GM23338 (cell line): Measurements from ENCODE around the gene PRKD3. TPM values are rescaled to one million over a fixed set of nuclear protein-coding genes. Genes with fewer than 3 reads are reported as not detected.

Experiments used
- ATAC-seq: fragments of 200-7000 bp; cut with Tn5 transposase; 3 replicates; pipeline ENCODE4 v1.9.1; 2020
- DNase-seq: peaks from one replicate; pipeline ENCODE4 v3.0.0-alpha.2; 2015; ENCODE audit warnings: low spot score
- H2AFZ ChIP-seq: fragments of 200-600 bp; sonication (generic); 2 replicates; pipeline ENCODE4 v1.8.0; 2016; ENCODE audit warnings: antibody characterized with exemption, mild to moderate bottlenecking, moderate library complexity
- H3F3A ChIP-seq: fragments of 200-600 bp; sonication (generic); replicated peaks from 2 replicates; pipeline ENCODE4 v1.8.0; 2017; ENCODE audit warnings: antibody characterized with exemption, mixed run types, low read depth
- H3K27ac ChIP-seq: fragments of 200-600 bp; sonication (generic); 2 replicates; pipeline ENCODE4 v1.6.1; 2016; ENCODE audit warnings: low read depth
- H3K27me3 ChIP-seq: fragments of 200-600 bp; sonication (generic); 2 replicates; pipeline ENCODE4 v1.8.0; 2016; ENCODE audit warnings: mild to moderate bottlenecking, mixed run types, moderate library complexity; ENCODE audit not compliant: insufficient read depth
- H3K36me3 ChIP-seq: fragments of 200-600 bp; sonication (generic); 2 replicates; pipeline ENCODE4 v1.8.0; 2016; ENCODE audit warnings: mild to moderate bottlenecking; ENCODE audit not compliant: insufficient read depth
- H3K4me1 ChIP-seq: fragments of 200-600 bp; sonication (generic); 2 replicates; pipeline ENCODE4 v1.8.0; 2016; ENCODE audit warnings: mild to moderate bottlenecking, moderate library complexity; ENCODE audit not compliant: insufficient read depth
- H3K4me2 ChIP-seq: fragments of 200-600 bp; sonication (generic); 2 replicates; pipeline ENCODE4 v1.7.1; 2017; ENCODE audit warnings: mixed run types
- H3K4me3 ChIP-seq: fragments of 200-600 bp; sonication (generic); 2 replicates; pipeline ENCODE4 v1.6.1; 2016; ENCODE audit warnings: mixed run types
- H3K79me2 ChIP-seq: fragments of 200-600 bp; sonication (generic); replicated peaks from 2 replicates; pipeline ENCODE4 v1.8.0; 2017; ENCODE audit warnings: mild to moderate bottlenecking; ENCODE audit not compliant: insufficient read depth
- H3K9me2 ChIP-seq: fragments of 200-600 bp; sonication (generic); 2 replicates; pipeline ENCODE4 v1.8.0; 2017; ENCODE audit not compliant: insufficient read depth
- H4K20me1 ChIP-seq: fragments of 200-600 bp; sonication (generic); replicated peaks from 2 replicates; pipeline ENCODE4 v1.8.0; 2017; ENCODE audit warnings: mild to moderate bottlenecking; ENCODE audit not compliant: insufficient read depth
- H3K27ac Mint-ChIP-seq: 2 replicates; pipeline ENCODE4 v1.8.0; 2020; ENCODE audit warnings: inconsistent platforms, mild to moderate bottlenecking, moderate library complexity, mixed read lengths
- H3K27me3 Mint-ChIP-seq: 3 replicates; pipeline ENCODE4 v1.8.0; 2022; ENCODE audit warnings: low read depth, mild to moderate bottlenecking, moderate library complexity, mixed read lengths, inconsistent platforms; ENCODE audit not compliant: insufficient read depth, poor library complexity
- H3K36me3 Mint-ChIP-seq: 3 replicates; pipeline ENCODE4 v1.8.0; 2021; ENCODE audit warnings: low read depth, mild to moderate bottlenecking, inconsistent platforms, moderate library complexity, mixed read lengths
- H3K4me1 Mint-ChIP-seq: 3 replicates; pipeline ENCODE4 v1.8.0; 2020; ENCODE audit warnings: mild to moderate bottlenecking, inconsistent platforms, mixed read lengths
- H3K4me3 Mint-ChIP-seq: 3 replicates; pipeline ENCODE4 v1.8.0; 2021; ENCODE audit warnings: moderate library complexity, mild to moderate bottlenecking, inconsistent platforms, mixed read lengths
- H3K9me3 Mint-ChIP-seq: 3 replicates; pipeline ENCODE4 v1.8.0; 2020; ENCODE audit warnings: moderate library complexity, mild to moderate bottlenecking, inconsistent platforms, mixed read lengths
- CREB1 ChIP-seq: fragments of 250-450 bp; sonication (Bioruptor Pico); IDR thresholded peaks from 2 replicates; pipeline ENCODE4 v1.5.0; 2020; ENCODE audit warnings: low read depth, mild to moderate bottlenecking, moderate library complexity
- EZH2 ChIP-seq: fragments of 200-600 bp; sonication (generic); IDR thresholded peaks from one replicate; pipeline ENCODE4 v1.8.0; 2017; ENCODE audit warnings: antibody characterized with exemption, mild to moderate bottlenecking, low read depth; ENCODE audit not compliant: unreplicated experiment
- EZH2phosphoT487 ChIP-seq: fragments of 200-600 bp; sonication (generic); IDR thresholded peaks from one replicate; pipeline ENCODE4 v1.8.1; 2018; ENCODE audit warnings: antibody characterized with exemption; ENCODE audit not compliant: unreplicated experiment
- JUNB ChIP-seq: IDR thresholded peaks from one replicate; pipeline ENCODE4 v1.6.1; 2016; ENCODE audit warnings: antibody characterized with exemption; ENCODE audit not compliant: unreplicated experiment
- NANOG ChIP-seq: IDR thresholded peaks from 2 replicates; pipeline ENCODE4 v1.6.1; 2016; ENCODE audit warnings: antibody characterized with exemption, borderline replicate concordance
- REST ChIP-seq: IDR thresholded peaks from one replicate; pipeline ENCODE4 v1.6.1; 2018; ENCODE audit warnings: antibody characterized with exemption; ENCODE audit not compliant: unreplicated experiment
- STAT1 ChIP-seq: IDR thresholded peaks from one replicate; pipeline ENCODE4 v1.6.1; 2016; ENCODE audit warnings: antibody characterized with exemption; ENCODE audit not compliant: unreplicated experiment
- ZNF114 ChIP-seq: fragments of 250-450 bp; sonication (Bioruptor Pico); IDR thresholded peaks from 2 replicates; pipeline ENCODE4 v1.5.0; 2020; ENCODE audit warnings: mild to moderate bottlenecking, moderate library complexity
- ZNF331 ChIP-seq: fragments of 250-450 bp; sonication (Bioruptor Pico); IDR thresholded peaks from 2 replicates; pipeline ENCODE4 v1.5.0; 2020; ENCODE audit warnings: low read depth, mild to moderate bottlenecking, moderate library complexity
- ZNF462 ChIP-seq: fragments of 250-450 bp; sonication (Bioruptor Pico); IDR thresholded peaks from 2 replicates; pipeline ENCODE4 v1.5.0; 2020; ENCODE audit warnings: mild to moderate bottlenecking, moderate library complexity
- polyA plus RNA-seq: library from polyadenylated mRNA; unstranded; fragments of >200 nt; fragmentation: Nextera tagmentation; extraction: Ambion mirVana; gene quantifications from 2 replicates; pipeline ENCODE4 v1.2.1, GENCODE V29; 2016
- total RNA-seq: library from RNA; depleted of rRNA; stranded (reverse); fragments of >200 nt; shearing (Covaris generic); gene quantifications from 2 replicates; pipeline ENCODE4 v1.2.3, GENCODE V29; 2014
- TF ChIP-seq, protein P1 (sequence below), 2 experiments: fragments of 200-600 bp in 1 of 2; sonication (generic) in 1 of 2; conservative IDR thresholded peaks; 2 replicates each; pipeline versions ENCODE4 v1.5.1 to v1.6.1; 2016 to 2017; ENCODE audit warnings: antibody characterized with exemption in 2 of 2, low read depth in 2 of 2, mild to moderate bottlenecking in 2 of 2, moderate library complexity in 1 of 2

Gene PRKD3
- total and polyA plus RNA-seq, 2 experiments from 2014 or later, result 59.7 to 77.0 TPM

- no peak for TF ChIP-seq ZNF462 (CRISPR knock-in tag)
Observed at GRCh38 chr2:37370666-37371065, 46.0 kb upstream of the PRKD3 start (continued).

DNA sequence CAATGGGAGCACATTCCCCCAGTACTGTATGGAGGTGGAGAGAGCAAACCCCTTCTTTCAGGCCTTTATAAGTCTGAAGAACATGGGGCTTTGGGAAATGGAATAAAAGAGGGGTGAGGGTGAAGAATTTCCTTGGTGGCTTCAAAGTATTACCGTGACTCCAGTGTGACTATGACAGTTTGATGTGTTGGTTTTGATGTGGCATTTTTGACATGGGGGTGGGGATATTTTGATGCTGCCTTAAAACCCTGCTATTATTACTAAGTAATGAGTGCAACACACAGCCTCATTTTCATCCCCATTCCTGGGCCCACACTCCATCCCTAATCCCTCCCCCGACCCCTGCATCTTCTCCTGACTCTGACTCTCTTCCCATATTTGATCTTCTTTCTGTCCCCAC is 43.4 kb upstream of the PRKD3 start:
- no peaks in the 10 kb centered on the region for H3K4me1 ChIP-seq
- no peaks in the 10 kb centered on the region for H3K9me2 ChIP-seq
- DNase-seq (no peak), ATAC-seq (no peak)
- Mint-ChIP-seq H3K4me1 (no peaks in the 10 kb centered on the region), H3K4me3 (no peak overlapping the region), H3K27me3 (no peaks in the 10 kb centered on the region), H3K36me3 (no peaks in the 10 kb centered on the region), H3K27ac (no peak overlapping the region), H3K9me3 (no peaks in the 10 kb centered on the region)
- H3K4me2 ChIP-seq, result no peak overlapping the region
- no peaks in the 10 kb centered on the region for H3K27me3 ChIP-seq
- H4K20me1 ChIP-seq, result no peaks in the 10 kb centered on the region
- H3K36me3 ChIP-seq, result no peaks in the 10 kb centered on the region
- no peak overlapping the region for H2AFZ ChIP-seq
- no peak overlapping the region for H3K4me3 ChIP-seq
- no peaks in the 10 kb centered on the region for H3K79me2 ChIP-seq
- TF ChIP-seq ZNF114 (no peak), REST (no peak), EZH2phosphoT487 (no peak), NANOG (no peak), EZH2 (no peak), CREB1 (no peak), JUNB (no peak), ZNF331 (CRISPR knock-in tag) (no peak), STAT1 (no peak)
- TF ChIP-seq, protein P1, sequence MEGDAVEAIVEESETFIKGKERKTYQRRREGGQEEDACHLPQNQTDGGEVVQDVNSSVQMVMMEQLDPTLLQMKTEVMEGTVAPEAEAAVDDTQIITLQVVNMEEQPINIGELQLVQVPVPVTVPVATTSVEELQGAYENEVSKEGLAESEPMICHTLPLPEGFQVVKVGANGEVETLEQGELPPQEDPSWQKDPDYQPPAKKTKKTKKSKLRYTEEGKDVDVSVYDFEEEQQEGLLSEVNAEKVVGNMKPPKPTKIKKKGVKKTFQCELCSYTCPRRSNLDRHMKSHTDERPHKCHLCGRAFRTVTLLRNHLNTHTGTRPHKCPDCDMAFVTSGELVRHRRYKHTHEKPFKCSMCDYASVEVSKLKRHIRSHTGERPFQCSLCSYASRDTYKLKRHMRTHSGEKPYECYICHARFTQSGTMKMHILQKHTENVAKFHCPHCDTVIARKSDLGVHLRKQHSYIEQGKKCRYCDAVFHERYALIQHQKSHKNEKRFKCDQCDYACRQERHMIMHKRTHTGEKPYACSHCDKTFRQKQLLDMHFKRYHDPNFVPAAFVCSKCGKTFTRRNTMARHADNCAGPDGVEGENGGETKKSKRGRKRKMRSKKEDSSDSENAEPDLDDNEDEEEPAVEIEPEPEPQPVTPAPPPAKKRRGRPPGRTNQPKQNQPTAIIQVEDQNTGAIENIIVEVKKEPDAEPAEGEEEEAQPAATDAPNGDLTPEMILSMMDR (conservative IDR thresholded peaks at IDR 0.05; ENCODE audit: low read depth in 2 of 2), result no peak
- no peak overlapping the region for H3K27ac ChIP-seq
- no peaks in the 10 kb centered on the region for H3F3A ChIP-seq
